Naive thymus-derived CD4-positive, alpha-beta T cell (primary cell): Measurements from ENCODE around the gene SMAD1. TPM values are rescaled to one million over a fixed set of nuclear protein-coding genes. Genes with fewer than 3 reads are reported as not detected.
"Not testable (repeated sequence)": the region's sequence is repeated elsewhere in the genome, so short reads cannot be mapped to it uniquely, and the experiment has no call there.

Source experiments
- ATAC-seq: fragments of 150-1000 bp; cut with Tn5 transposase; 2 replicates; pipeline ENCODE4 v1.10.0; 2021; ENCODE audit warnings: mild to moderate bottlenecking, moderate library complexity
- CTCF ChIA-PET: fragments of 350-600 bp; sonication (Branson Sonifier 250); formaldehyde crosslinking; loops from one replicate; lab custom pipeline; 2021; ENCODE audit warnings: antibody characterized with exemption; lab: Charles Lee
- POLR2A ChIA-PET: fragments of 350-600 bp; sonication (Branson Sonifier 250); formaldehyde crosslinking; loops from one replicate; lab custom pipeline; 2021; ENCODE audit warnings: antibody characterized with exemption, inconsistent platforms; lab: Charles Lee
- DNase-seq, 9 donors: peaks; one replicate each; pipeline versions ENCODE4 v3.0.0 to v3.0.0-alpha.2; 2020 to 2022; ENCODE audit warnings: mixed read lengths in 1 of 9
- H3K27ac ChIP-seq: one replicate; pipeline ENCODE4 v1.7.0; 2013; ENCODE audit warnings: mild to moderate bottlenecking, low read depth, low read length, moderate library complexity
- H3K27me3 ChIP-seq, 2 donors: one replicate each; pipeline ENCODE4 v1.7.0; 2013; ENCODE audit warnings: low read length in 2 of 2, mild to moderate bottlenecking in 2 of 2, moderate library complexity in 2 of 2; ENCODE audit not compliant: control insufficient read depth in 2 of 2, insufficient read depth in 2 of 2
- H3K36me3 ChIP-seq, 3 experiments: 1 replicate in 2 of 3; 2 replicates in 1 of 3; pipeline ENCODE4 v1.7.0; 2013; ENCODE audit warnings: low read length in 3 of 3, mild to moderate bottlenecking in 3 of 3, moderate library complexity in 1 of 3; ENCODE audit not compliant: insufficient read depth in 3 of 3, control insufficient read depth in 2 of 3
- H3K4me1 ChIP-seq, 2 donors: one replicate each; pipeline ENCODE4 v1.7.0; 2013; ENCODE audit warnings: low read length in 2 of 2, mild to moderate bottlenecking in 2 of 2, moderate library complexity in 1 of 2; ENCODE audit not compliant: control insufficient read depth in 2 of 2, insufficient read depth in 2 of 2
- H3K4me3 ChIP-seq: 2 replicates; pipeline ENCODE4 v1.7.0; 2013; ENCODE audit warnings: mild to moderate bottlenecking, low read length
- H3K9me3 ChIP-seq, 3 experiments: 1 replicate in 2 of 3; 2 replicates in 1 of 3; pipeline ENCODE4 v1.7.0; 2013; ENCODE audit warnings: low read length in 3 of 3; ENCODE audit not compliant: control insufficient read depth in 2 of 3
- H3K27ac Mint-ChIP-seq, 9 donors: one replicate each; pipeline ENCODE4 v1.8.0; 2020 to 2022; ENCODE audit warnings: mixed read lengths in 9 of 9, mild to moderate bottlenecking in 8 of 9, moderate library complexity in 5 of 9, inconsistent platforms in 2 of 9
- H3K27me3 Mint-ChIP-seq, 5 donors: one replicate each; pipeline ENCODE4 v1.8.0; 2021 to 2022; ENCODE audit warnings: mixed read lengths in 5 of 5, mild to moderate bottlenecking in 1 of 5
- H3K36me3 Mint-ChIP-seq, 5 donors: one replicate each; pipeline ENCODE4 v1.8.0; 2020 to 2022; ENCODE audit warnings: mixed read lengths in 5 of 5, mild to moderate bottlenecking in 3 of 5, inconsistent platforms in 1 of 5
- H3K4me1 Mint-ChIP-seq, 7 donors: one replicate each; pipeline ENCODE4 v1.8.0; 2020 to 2022; ENCODE audit warnings: mixed read lengths in 7 of 7, mild to moderate bottlenecking in 3 of 7, inconsistent platforms in 1 of 7
- H3K4me3 Mint-ChIP-seq, 10 donors: one replicate each; pipeline ENCODE4 v1.8.0; 2020 to 2022; ENCODE audit warnings: mild to moderate bottlenecking in 10 of 10, mixed read lengths in 10 of 10, moderate library complexity in 6 of 10, inconsistent platforms in 2 of 10
- H3K9me3 Mint-ChIP-seq, 11 donors: one replicate each; pipeline ENCODE4 v1.8.0; 2020 to 2022; ENCODE audit warnings: mixed read lengths in 11 of 11, mild to moderate bottlenecking in 4 of 11, inconsistent platforms in 1 of 11, moderate library complexity in 1 of 11
- intact Hi-C, 2 donors: fragments of 100-400 bp; cut with micrococcal nuclease; formaldehyde crosslinking; loops; one replicate each; pipeline ENCODE4 v1.15.1; 2023
- polyA plus RNA-seq, 2 donors: library from polyadenylated mRNA; unstranded; fragments of 300-500 nt; fragmentation: Illumina TruSeq; gene quantifications; one replicate each; pipeline ENCODE4 v1.2.3, GENCODE V29; 2021
- total RNA-seq, 6 experiments: library from RNA in 5 of 6; stranded (reverse) in 5 of 6; gene quantifications; 1 replicate in 5 of 6; 2 replicates in 1 of 6; pipeline ENCODE4 v1.2.3 and lab custom pipeline; 2021 to 2026

Gene SMAD1
- total and polyA plus RNA-seq, 7 experiments from 2014 or later = 0.29 to 13.5 (median 1.1) TPM

- POLR2A ChIA-PET = no interaction called here
- no peaks in the 10 kb centered on the region for H3K9me3 ChIP-seq
- H3K27me3 ChIP-seq = peaks cover 0 to 2% of the 10 kb centered on the region in 2 donors
- ATAC-seq = no peak
- Mint-ChIP-seq H3K9me3 (peaks cover 0 to 36% (median 5%) of the 10 kb centered on the region in 11 donors), H3K4me3 (no peak overlapping the region), H3K4me1 (no peaks in the 10 kb centered on the region), H3K27me3 (peaks cover 11 to 62% (median 44%) of the 10 kb centered on the region in 5 donors), H3K36me3 (no peaks in the 10 kb centered on the region), H3K27ac (no peak overlapping the region)
- no peaks in the 10 kb centered on the region for H3K4me1 ChIP-seq
- H3K36me3 ChIP-seq = no peaks in the 10 kb centered on the region
- H3K27ac ChIP-seq = no peak overlapping the region
- no peak overlapping the region for H3K4me3 ChIP-seq
- no peak for DNase-seq
- intact Hi-C loops = no loop called here
- CTCF ChIA-PET = no interaction called here
Measured at GRCh38 chr4:145566768-145567167, 85.1 kb downstream of the SMAD1 start.

DNA sequence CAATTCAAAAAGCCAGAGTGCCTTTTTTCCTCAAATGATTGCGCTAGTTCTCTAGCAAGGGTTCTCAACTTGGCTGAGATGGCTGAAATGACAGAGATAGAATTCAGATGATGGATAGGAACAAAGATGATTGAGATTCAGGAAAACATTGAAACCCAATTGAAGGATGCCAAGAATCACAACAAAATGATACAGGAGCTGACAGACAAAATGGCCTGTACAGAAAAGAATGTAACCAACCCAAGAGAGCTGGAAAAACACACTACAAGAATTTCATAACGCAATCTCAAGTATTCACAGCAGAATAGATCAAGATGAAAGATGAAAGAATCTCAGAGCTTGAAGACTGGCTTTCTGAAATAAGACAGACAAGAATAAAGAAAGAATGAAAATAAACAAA, 85.9 kb downstream of the SMAD1 start:
- no peak overlapping the region for H3K27ac Mint-ChIP-seq
- DNase-seq (no peak), ATAC-seq (no peak)
- CTCF ChIA-PET = no interaction called here
- Histone ChIP-seq H3K36me3 (no peaks in the 10 kb centered on the region), H3K9me3 (no peaks in the 10 kb centered on the region), H3K4me1 (no peaks in the 10 kb centered on the region), H3K27ac (no peak overlapping the region), H3K4me3 (no peak overlapping the region), H3K27me3 (no peaks in the 10 kb centered on the region)
- H3K4me3 Mint-ChIP-seq = no peak overlapping the region
- intact Hi-C loops = no loop called here
- POLR2A ChIA-PET = no interaction called here
- peaks cover 11 to 62% (median 41%) of the 10 kb centered on the region in 5 donors for H3K27me3 Mint-ChIP-seq
- no peaks in the 10 kb centered on the region for H3K4me1 Mint-ChIP-seq
- H3K36me3 Mint-ChIP-seq = no peaks in the 10 kb centered on the region
- H3K9me3 Mint-ChIP-seq = peaks cover 0 to 44% (median 8%) of the 10 kb centered on the region in 11 donors

- H3K27ac Mint-ChIP-seq, POLR2A ChIA-PET, ATAC-seq, H3K4me3 Mint-ChIP-seq, CTCF ChIA-PET, DNase-seq, intact Hi-C loops, H3K27ac ChIP-seq, H3K36me3 Mint-ChIP-seq, H3K4me3 ChIP-seq, H3K9me3 ChIP-seq, H3K4me1 Mint-ChIP-seq, H3K27me3 ChIP-seq, H3K4me1 ChIP-seq, H3K36me3 ChIP-seq: not testable (repeated sequence)
- peaks cover 2 to 43% (median 11%) of the 10 kb centered on the region in 5 donors for H3K27me3 Mint-ChIP-seq
- H3K9me3 Mint-ChIP-seq = peaks cover 0 to 36% (median 5%) of the 10 kb centered on the region in 11 donors
Measured at GRCh38 chr4:145574546-145574945, 92.9 kb downstream of the SMAD1 start.

DNA sequence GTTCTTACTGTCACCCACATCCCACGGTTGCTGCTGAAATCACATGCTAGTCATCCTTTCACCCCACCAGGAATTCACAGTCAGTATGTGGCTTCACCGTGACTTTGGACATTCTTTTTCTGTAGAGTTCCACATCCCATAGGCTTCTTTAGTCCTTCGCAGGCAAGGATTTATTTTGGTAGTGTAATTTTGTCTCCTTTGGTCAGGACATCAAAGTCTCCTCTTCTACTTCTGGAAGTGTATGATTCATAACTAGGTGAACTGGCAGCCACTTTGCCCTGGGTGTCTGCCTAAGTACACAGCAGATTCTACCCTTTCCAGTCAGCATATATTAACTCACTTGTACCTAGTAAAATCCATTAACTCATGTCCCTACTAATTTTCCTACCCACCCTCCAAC, 99.3 kb downstream of the SMAD1 start:
- H3K27me3 ChIP-seq = no peaks in the 10 kb centered on the region
- intact Hi-C loops = no loop called here
- H3K9me3 Mint-ChIP-seq = peaks cover 0 to 17% (median 3%) of the 10 kb centered on the region in 11 donors
- H3K4me1 ChIP-seq = no peaks in the 10 kb centered on the region
- DNase-seq = no peak
- H3K4me3 Mint-ChIP-seq = no peak overlapping the region
- CTCF ChIA-PET = no interaction called here
- no peaks in the 10 kb centered on the region for H3K4me1 Mint-ChIP-seq
- no peaks in the 10 kb centered on the region for H3K9me3 ChIP-seq
- H3K27me3 Mint-ChIP-seq = peaks cover 0 to 28% (median 10%) of the 10 kb centered on the region in 5 donors
- H3K36me3 Mint-ChIP-seq = no peaks in the 10 kb centered on the region
- H3K36me3 ChIP-seq = no peaks in the 10 kb centered on the region
- POLR2A ChIA-PET = no interaction called here
- H3K4me3 ChIP-seq = no peak overlapping the region
- H3K27ac Mint-ChIP-seq = no peak overlapping the region
- no peak overlapping the region for H3K27ac ChIP-seq
- ATAC-seq = no peak

- Mint-ChIP-seq H3K27ac (no peak overlapping the region), H3K36me3 (no peaks in the 10 kb centered on the region), H3K4me3 (no peak overlapping the region), H3K4me1 (no peaks in the 10 kb centered on the region), H3K9me3 (peaks cover 0 to 14% (median 2%) of the 10 kb centered on the region in 11 donors), H3K27me3 (peaks cover 7 to 17% (median 11%) of the 10 kb centered on the region in 5 donors)
- Histone ChIP-seq H3K9me3 (no peaks in the 10 kb centered on the region), H3K27ac (no peak overlapping the region), H3K4me3 (no peak overlapping the region), H3K36me3 (no peaks in the 10 kb centered on the region), H3K4me1 (no peaks in the 10 kb centered on the region), H3K27me3 (no peaks in the 10 kb centered on the region)
- intact Hi-C loops = no loop called here
- CTCF ChIA-PET = no interaction called here
- DNase-seq (no peak), ATAC-seq (no peak)
- POLR2A ChIA-PET = no interaction called here
Measured at GRCh38 chr4:145583191-145584055, 101.8 kb downstream of the SMAD1 start.

DNA sequence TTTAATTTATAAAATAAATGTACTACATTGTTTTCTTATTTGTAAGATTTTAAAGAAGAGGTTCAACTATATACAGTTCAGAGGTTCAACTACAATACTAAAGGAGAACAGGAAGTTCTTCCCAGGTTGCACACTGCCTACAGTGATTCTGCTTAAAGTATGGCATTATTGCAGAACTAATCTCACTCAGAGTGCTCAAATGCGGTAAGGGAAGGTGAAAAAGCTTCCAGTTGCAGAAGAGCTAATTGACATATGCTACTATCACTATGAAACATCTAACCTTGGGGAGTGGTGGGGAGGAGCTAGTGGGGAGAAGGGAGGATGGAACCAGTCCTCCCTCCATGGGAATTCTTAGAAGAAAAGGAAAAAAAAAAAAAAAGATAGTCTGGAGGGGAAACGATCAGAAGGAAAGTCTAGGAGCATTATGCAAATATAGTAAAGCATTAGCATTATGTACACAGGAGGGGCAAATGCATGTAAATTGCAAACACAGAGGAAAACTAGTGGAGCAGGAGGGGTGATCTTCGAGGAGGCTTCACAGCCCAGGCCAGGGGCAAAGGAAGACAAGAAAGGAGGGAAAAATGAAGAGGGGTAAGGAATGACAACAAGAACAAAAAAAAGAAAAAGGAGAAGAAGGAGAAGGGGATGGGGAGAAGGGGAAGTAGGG, 105.6 kb downstream of the SMAD1 start:
- H3K9me3 Mint-ChIP-seq = peaks cover 0 to 7% (median 3%) of the 10 kb centered on the region in 11 donors
- no peaks in the 10 kb centered on the region for H3K4me1 Mint-ChIP-seq
- peak overlapping the region in 1 of 9 donors; percentile 32 for H3K27ac Mint-ChIP-seq
- Histone ChIP-seq H3K27ac (no peak overlapping the region), H3K9me3 (no peaks in the 10 kb centered on the region), H3K4me1 (no peaks in the 10 kb centered on the region), H3K36me3 (no peaks in the 10 kb centered on the region), H3K27me3 (no peaks in the 10 kb centered on the region), H3K4me3 (no peak overlapping the region)
- ATAC-seq (no peak), DNase-seq (no peak)
- ChIA-PET POLR2A (no interaction called here), CTCF (no interaction called here)
- peaks cover 7 to 18% (median 14%) of the 10 kb centered on the region in 5 donors for H3K27me3 Mint-ChIP-seq
- intact Hi-C loops = no loop called here
- no peaks in the 10 kb centered on the region for H3K36me3 Mint-ChIP-seq
- no peak overlapping the region for H3K4me3 Mint-ChIP-seq
